Measurements from ENCODE around the gene ANAPC2.

Gene ANAPC2

DNA sequence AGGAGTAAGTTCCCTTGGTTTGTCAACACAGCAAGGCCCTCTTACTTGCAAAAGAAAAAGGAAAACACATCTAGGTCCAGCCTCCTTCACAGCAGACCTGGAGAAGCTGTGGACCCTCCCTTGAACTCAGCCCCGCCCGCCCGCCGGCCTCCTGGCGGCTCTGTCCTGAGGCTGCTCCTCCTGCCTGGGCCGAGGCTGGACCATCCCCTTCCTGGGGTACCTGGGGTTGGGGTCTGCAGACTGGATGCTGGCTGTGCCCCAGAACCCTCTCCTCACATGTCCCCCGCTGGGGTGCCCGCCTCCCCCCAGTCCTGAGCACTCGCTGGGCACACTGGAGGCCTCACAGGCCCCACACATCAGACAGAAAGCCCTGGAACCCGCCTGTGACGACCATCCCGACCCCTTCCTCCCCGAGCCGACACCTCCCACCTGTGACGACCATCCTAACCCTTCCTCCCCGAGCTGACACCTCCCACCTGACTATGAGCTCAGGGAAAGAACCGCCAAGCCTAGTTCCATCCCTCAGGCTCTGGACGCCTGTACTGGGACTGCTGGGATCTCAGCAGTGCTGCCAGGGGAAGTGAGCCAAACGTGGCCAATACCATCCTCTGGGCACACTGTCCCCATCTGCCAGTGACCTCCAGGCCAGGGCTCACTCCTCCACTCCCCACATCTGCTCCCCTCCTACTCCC lies 9.3 kb downstream of the ANAPC2 start:
- Histone ChIP-seq H3K4ac (ENCODE audit: low read depth in 1 of 2, low read length in 2 of 2) (no peak overlapping the region), H2AFZ (ENCODE audit: low read depth, low read length) (no peak overlapping the region), H3K79me1 (replicated peaks; ENCODE audit: low read length, poor library complexity, severe bottlenecking) (peaks cover 13% of the 10 kb centered on the region), H3K27ac (ENCODE audit: low read length, poor library complexity, severe bottlenecking) (no peak overlapping the region), H3K4me3 (ENCODE audit: insufficient read depth in 1 of 2, low read depth in 1 of 2, low read length in 2 of 2) (no peak overlapping the region), H3K36me3 (ENCODE audit: control insufficient read depth in 1 of 2, insufficient read depth in 2 of 2, low read depth in 1 of 2, low read length in 2 of 2) (peaks cover 54 to 74% of the 10 kb centered on the region in 2 experiments), H4K91ac (ENCODE audit: low read length) (peak overlapping the region; percentile 12), H2BK120ac (ENCODE audit: low read depth, low read length) (no peak overlapping the region), H4K8ac (ENCODE audit: low read length) (no peak overlapping the region), H3K4me1 (ENCODE audit: control insufficient read depth, insufficient read depth, low read depth, low read length) (peaks cover 7% of the 10 kb centered on the region), H3K14ac (ENCODE audit: low read length in 2 of 2) (no peak overlapping the region), H2BK5ac (ENCODE audit: low read depth, low read length, poor library complexity, severe bottlenecking) (no peak overlapping the region), H3K9ac (ENCODE audit: low read length) (no peak overlapping the region), H3K18ac (ENCODE audit: low read depth in 1 of 2, low read length in 2 of 2) (no peak overlapping the region), H3K23ac (ENCODE audit: low read length in 2 of 2) (no peak overlapping the region), H2BK15ac (ENCODE audit: low read depth, poor library complexity, severe bottlenecking) (no peak overlapping the region), H3K27me3 (ENCODE audit: control insufficient read depth in 1 of 2, insufficient read depth in 1 of 2, low read length in 2 of 2) (peaks cover under 1 to 9% of the 10 kb centered on the region in 2 experiments), H2BK12ac (ENCODE audit: low read length in 2 of 2) (no peak overlapping the region), H3K9me3 (ENCODE audit: control insufficient read depth, low read length) (no peaks in the 10 kb centered on the region), H2AK5ac (ENCODE audit: low read length, severe bottlenecking) (no peak overlapping the region), H3K4me2 (ENCODE audit: low read length, poor library complexity, severe bottlenecking) (no peak overlapping the region)
- DNase-seq = no peak
- WGBS = 92% methylated on average over 19 of the region's 19 CpGs

DNA sequence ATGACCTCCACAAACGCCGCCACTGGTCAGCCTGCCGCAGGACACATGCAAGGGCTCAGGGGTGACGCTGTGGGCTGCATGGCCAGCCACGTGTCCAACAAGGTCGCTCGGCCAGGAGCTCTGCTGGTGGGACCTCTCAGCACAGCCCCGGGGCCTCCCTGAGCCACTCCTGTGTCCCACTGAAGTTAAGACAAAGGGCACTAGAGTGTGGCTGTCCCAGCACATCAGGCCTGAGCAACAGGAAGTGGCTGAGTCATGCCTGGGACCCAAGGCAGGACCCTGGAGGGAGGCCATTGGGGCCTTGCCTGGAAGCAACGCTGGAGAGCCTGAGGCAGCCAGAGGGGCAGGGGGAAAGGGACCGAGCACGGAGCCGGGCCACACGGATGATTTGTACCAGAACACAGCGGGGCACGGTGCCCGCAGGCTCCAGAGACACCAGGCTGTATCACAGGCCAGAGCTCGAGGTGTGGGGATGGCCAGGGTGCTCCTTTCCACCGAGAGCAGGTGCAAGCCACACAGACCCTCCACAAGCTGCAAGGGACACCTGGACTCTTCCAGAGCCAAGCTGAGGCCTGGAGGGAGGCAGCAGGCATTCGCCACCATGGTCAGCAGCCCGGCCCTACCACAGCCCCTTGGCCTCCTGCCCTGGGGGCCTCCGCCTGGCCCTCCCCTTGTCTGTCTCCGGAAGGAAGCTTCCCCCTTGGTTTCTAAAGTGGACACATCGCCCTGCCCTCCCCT lies 10.0 kb downstream of the ANAPC2 start:
- Histone ChIP-seq H3K27ac (ENCODE audit: low read length, poor library complexity, severe bottlenecking) (no peak overlapping the region), H2BK120ac (ENCODE audit: low read depth, low read length) (no peak overlapping the region), H4K8ac (ENCODE audit: low read length) (no peak overlapping the region), H3K9ac (ENCODE audit: low read length) (no peak overlapping the region), H3K23ac (ENCODE audit: low read length in 2 of 2) (no peak overlapping the region), H3K4me3 (ENCODE audit: insufficient read depth in 1 of 2, low read depth in 1 of 2, low read length in 2 of 2) (no peak overlapping the region), H3K9me3 (ENCODE audit: control insufficient read depth, low read length) (no peaks in the 10 kb centered on the region), H2BK5ac (ENCODE audit: low read depth, low read length, poor library complexity, severe bottlenecking) (no peak overlapping the region), H4K91ac (ENCODE audit: low read length) (no peak overlapping the region), H3K27me3 (ENCODE audit: control insufficient read depth in 1 of 2, insufficient read depth in 1 of 2, low read length in 2 of 2) (peaks cover 5 to 16% of the 10 kb centered on the region in 2 experiments), H3K4ac (ENCODE audit: low read depth in 1 of 2, low read length in 2 of 2) (no peak overlapping the region), H3K4me1 (ENCODE audit: control insufficient read depth, insufficient read depth, low read depth, low read length) (peaks cover 7% of the 10 kb centered on the region), H3K79me1 (replicated peaks; ENCODE audit: low read length, poor library complexity, severe bottlenecking) (peaks cover 9% of the 10 kb centered on the region), H3K4me2 (ENCODE audit: low read length, poor library complexity, severe bottlenecking) (no peak overlapping the region), H2AFZ (ENCODE audit: low read depth, low read length) (no peak overlapping the region), H2AK5ac (ENCODE audit: low read length, severe bottlenecking) (no peak overlapping the region), H3K18ac (ENCODE audit: low read depth in 1 of 2, low read length in 2 of 2) (no peak overlapping the region), H2BK15ac (ENCODE audit: low read depth, poor library complexity, severe bottlenecking) (no peak overlapping the region), H3K14ac (ENCODE audit: low read length in 2 of 2) (no peak overlapping the region), H2BK12ac (ENCODE audit: low read length in 2 of 2) (no peak overlapping the region), H3K36me3 (ENCODE audit: control insufficient read depth in 1 of 2, insufficient read depth in 2 of 2, low read depth in 1 of 2, low read length in 2 of 2) (peaks cover 47 to 67% of the 10 kb centered on the region in 2 experiments)
- no peak for DNase-seq
- WGBS = 90% methylated on average over 23 of the region's 23 CpGs

DNA sequence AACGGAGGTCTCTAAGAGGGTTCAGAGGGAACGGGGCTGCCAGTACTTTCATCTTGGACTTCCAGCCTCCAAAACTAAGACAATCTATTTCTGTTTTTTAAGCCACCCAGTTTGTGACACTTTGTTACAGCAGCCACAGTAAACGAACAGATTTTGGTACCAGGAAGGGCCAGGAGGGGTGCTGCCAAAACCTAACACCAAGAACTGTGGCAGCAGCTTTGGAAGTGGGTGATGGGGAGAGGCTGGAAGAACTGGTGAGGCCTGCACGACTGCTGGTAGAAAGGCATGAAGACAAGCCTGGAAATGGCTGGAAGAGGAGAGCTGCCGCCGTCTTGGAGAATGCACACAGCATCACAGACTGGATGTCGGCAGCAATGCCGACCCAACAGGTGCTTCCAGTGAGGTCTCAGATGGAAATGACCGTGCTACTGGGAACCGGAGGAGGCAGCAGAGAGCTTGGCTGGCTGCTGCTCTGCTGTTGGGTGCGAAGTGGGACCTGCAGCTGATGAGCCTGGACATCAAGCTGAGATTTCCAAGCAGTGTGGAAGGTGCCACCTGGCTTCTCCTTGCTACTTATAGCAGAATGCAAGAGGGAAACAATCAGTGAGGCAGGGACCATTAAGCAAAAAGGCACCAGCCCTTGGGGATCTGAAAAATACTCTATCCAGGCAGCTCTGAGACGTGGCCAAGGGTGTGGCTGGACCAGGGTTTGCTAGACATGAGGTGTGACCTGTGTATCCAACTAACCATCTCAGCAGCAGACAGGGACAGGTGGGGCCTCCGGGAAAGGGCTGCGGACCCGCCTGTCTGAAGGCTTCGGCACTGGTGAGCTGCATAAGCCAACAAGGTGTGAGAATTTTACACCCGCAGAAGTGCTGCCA lies 11.8 kb downstream of the ANAPC2 start:
- Histone ChIP-seq H3K9ac (ENCODE audit: low read length) (no peak overlapping the region), H3K4me3 (ENCODE audit: insufficient read depth in 1 of 2, low read depth in 1 of 2, low read length in 2 of 2) (no peak overlapping the region), H3K23ac (ENCODE audit: low read length in 2 of 2) (no peak overlapping the region), H3K18ac (ENCODE audit: low read depth in 1 of 2, low read length in 2 of 2) (no peak overlapping the region), H2BK15ac (ENCODE audit: low read depth, poor library complexity, severe bottlenecking) (no peak overlapping the region), H2AK5ac (ENCODE audit: low read length, severe bottlenecking) (no peak overlapping the region), H3K14ac (ENCODE audit: low read length in 2 of 2) (no peak overlapping the region), H4K8ac (ENCODE audit: low read length) (no peak overlapping the region), H3K36me3 (ENCODE audit: control insufficient read depth in 1 of 2, insufficient read depth in 2 of 2, low read depth in 1 of 2, low read length in 2 of 2) (peaks cover 31 to 51% of the 10 kb centered on the region in 2 experiments), H2BK12ac (ENCODE audit: low read length in 2 of 2) (no peak overlapping the region), H3K4me2 (ENCODE audit: low read length, poor library complexity, severe bottlenecking) (no peak overlapping the region), H3K79me1 (replicated peaks; ENCODE audit: low read length, poor library complexity, severe bottlenecking) (peaks cover 7% of the 10 kb centered on the region), H3K4ac (ENCODE audit: low read depth in 1 of 2, low read length in 2 of 2) (no peak overlapping the region), H2AFZ (ENCODE audit: low read depth, low read length) (no peak overlapping the region), H4K91ac (ENCODE audit: low read length) (no peak overlapping the region), H2BK5ac (ENCODE audit: low read depth, low read length, poor library complexity, severe bottlenecking) (no peak overlapping the region), H3K27ac (ENCODE audit: low read length, poor library complexity, severe bottlenecking) (no peak overlapping the region), H3K4me1 (ENCODE audit: control insufficient read depth, insufficient read depth, low read depth, low read length) (peaks cover 7% of the 10 kb centered on the region), H3K9me3 (ENCODE audit: control insufficient read depth, low read length) (no peaks in the 10 kb centered on the region), H2BK120ac (ENCODE audit: low read depth, low read length) (no peak overlapping the region), H3K27me3 (ENCODE audit: control insufficient read depth in 1 of 2, insufficient read depth in 1 of 2, low read length in 2 of 2) (peaks cover 22 to 34% of the 10 kb centered on the region in 2 experiments)
- 67% methylated on average over 17 of the region's 17 CpGs for WGBS
- DNase-seq = peak; percentile 32
